Chondrocyte (in vitro differentiated cells): ENCODE measurements around the gene CASZ1. TPM values are rescaled to one million over a fixed set of nuclear protein-coding genes. Genes with fewer than 3 reads are reported as not detected.

Experiments used
- DNase-seq: peaks from one replicate; pipeline ENCODE4 v3.0.0; 2021; ENCODE audit warnings: mixed read lengths, low spot score
- H3K27ac Mint-ChIP-seq: one replicate; pipeline ENCODE4 v1.8.0; 2021; ENCODE audit warnings: mild to moderate bottlenecking, moderate library complexity, mixed read lengths; ENCODE audit not compliant: unreplicated experiment
- H3K27me3 Mint-ChIP-seq: 2 replicates; pipeline ENCODE4 v1.8.0; 2021; ENCODE audit warnings: low read depth, mixed read lengths
- H3K36me3 Mint-ChIP-seq: 2 replicates; pipeline ENCODE4 v1.8.0; 2021; ENCODE audit warnings: low read depth, mixed read lengths
- H3K4me1 Mint-ChIP-seq: 2 replicates; pipeline ENCODE4 v1.8.0; 2021; ENCODE audit warnings: low read depth, mild to moderate bottlenecking, mixed read lengths
- H3K4me3 Mint-ChIP-seq: one replicate; pipeline ENCODE4 v1.8.0; 2021; ENCODE audit warnings: mild to moderate bottlenecking, moderate library complexity, mixed read lengths; ENCODE audit not compliant: unreplicated experiment
- H3K9me3 Mint-ChIP-seq: 2 replicates; pipeline ENCODE4 v1.8.0; 2021; ENCODE audit warnings: low read depth, mixed read lengths
- CTCF ChIP-seq: fragments of 200-600 bp; sonication (generic); IDR thresholded peaks from 2 replicates; pipeline ENCODE4 v1.5.0; 2021; ENCODE audit warnings: antibody characterized with exemption, mild to moderate bottlenecking, moderate library complexity
- total RNA-seq: library from RNA; stranded (reverse); gene quantifications from 3 replicates; pipeline ENCODE4 v1.2.1, GENCODE V29; 2021

CASZ1 gene
- total RNA-seq, 1 donor from 2014 or later, result 4.1 TPM

DNA sequence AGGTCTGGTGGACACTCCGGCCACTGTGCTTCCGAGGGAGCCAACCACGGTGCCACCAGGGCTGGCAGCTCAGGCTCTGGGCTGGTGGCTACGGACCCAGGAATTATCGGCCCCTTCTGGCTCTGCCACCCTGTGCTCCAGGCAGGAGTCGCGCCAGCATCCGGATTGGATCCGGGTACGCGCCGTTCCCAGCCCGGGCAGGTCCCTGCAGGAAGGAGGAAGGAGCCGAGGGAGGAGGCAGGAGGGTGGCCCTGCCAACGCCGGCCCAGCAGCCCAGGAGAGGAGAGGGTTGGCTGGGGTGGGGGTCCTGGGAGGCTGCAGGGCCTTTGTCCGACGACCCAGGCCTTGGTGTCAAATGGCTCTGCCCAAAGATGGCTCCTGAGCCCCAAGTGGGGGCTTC is 160.5 kb downstream of the CASZ1 start:
- H3K27me3 Mint-ChIP-seq, result no peaks in the 10 kb centered on the region
- no peaks in the 10 kb centered on the region for H3K9me3 Mint-ChIP-seq
- H3K27ac Mint-ChIP-seq, result no peak overlapping the region
- peaks cover 32% of the 10 kb centered on the region for H3K4me1 Mint-ChIP-seq
- no peak for DNase-seq
- no peak for TF ChIP-seq CTCF
- H3K36me3 Mint-ChIP-seq, result no peaks in the 10 kb centered on the region
- H3K4me3 Mint-ChIP-seq, result no peak overlapping the region

DNA sequence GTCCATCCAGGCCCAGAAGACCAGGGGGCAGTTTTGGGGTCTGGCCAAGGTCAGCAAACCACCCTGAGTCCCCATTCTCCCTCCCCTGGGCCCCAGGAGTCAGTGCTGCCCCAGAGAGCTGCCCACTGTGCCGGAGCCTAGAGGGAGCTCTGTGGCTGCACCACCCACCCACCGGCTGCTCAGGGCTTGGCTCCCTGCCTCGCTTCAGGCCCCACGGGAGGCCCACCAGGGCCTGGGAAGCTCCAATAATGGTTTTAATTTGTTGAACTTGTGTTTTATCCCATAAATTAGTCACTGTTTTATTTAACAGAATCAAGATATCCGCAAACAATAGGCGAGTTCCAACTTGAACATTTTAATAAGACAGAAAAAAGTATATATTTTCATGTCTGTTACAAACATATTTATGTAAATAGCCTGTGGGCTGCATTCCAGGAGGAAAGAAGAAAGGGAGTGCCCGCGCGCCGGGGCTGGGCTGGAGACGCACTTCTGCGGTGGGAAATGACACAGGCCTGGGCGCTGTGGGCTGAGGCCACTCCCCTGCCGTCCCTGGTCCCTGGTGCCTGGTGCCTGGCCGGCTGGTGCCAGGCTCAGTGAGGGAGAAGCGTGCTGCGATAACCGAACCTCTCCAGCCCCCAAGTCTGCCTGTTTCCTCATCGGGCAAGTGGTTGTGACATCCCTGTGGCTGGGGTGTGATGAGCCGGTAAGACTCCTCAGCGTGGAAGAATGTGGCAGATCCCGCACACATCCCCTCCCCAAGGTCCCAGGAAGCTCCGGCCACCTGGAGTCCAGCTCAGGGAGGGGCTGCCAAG is 161.2 kb downstream of the CASZ1 start:
- Mint-ChIP-seq H3K4me1 (peaks cover 32% of the 10 kb centered on the region), H3K27me3 (no peaks in the 10 kb centered on the region), H3K27ac (peak overlapping the region; percentile 45), H3K36me3 (no peaks in the 10 kb centered on the region), H3K4me3 (no peak overlapping the region), H3K9me3 (no peaks in the 10 kb centered on the region)
- no peak for DNase-seq
- TF ChIP-seq CTCF, result no peak

GRCh38 chr1:10634428-10635084 is 161.9 kb downstream of the CASZ1 start:
- H3K4me3 Mint-ChIP-seq, result no peak overlapping the region
- DNase-seq, result no peak
- H3K4me1 Mint-ChIP-seq, result peaks cover 32% of the 10 kb centered on the region
- peak overlapping the region; percentile 45 for H3K27ac Mint-ChIP-seq
- no peaks in the 10 kb centered on the region for H3K36me3 Mint-ChIP-seq
- no peak for TF ChIP-seq CTCF
- no peaks in the 10 kb centered on the region for H3K27me3 Mint-ChIP-seq
- no peaks in the 10 kb centered on the region for H3K9me3 Mint-ChIP-seq

DNA sequence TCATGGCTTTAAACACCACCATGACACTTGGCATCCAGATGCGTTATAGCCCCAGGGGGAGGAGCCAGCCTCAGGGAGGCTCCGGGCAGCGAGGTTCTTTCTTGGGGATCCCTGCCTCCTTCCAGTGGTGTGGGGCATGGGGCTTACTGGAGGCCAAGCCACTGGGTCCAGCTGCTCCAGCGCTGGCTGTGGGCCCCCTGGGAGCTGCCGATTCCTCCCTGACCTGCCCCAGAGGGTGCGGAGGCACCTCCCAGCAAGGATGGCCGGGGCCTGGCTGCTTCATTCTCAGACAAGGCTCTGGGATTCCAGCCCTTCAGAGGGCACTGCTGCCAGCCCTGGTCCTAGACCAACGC is 162.4 kb downstream of the CASZ1 start:
- Mint-ChIP-seq H3K9me3 (no peaks in the 10 kb centered on the region), H3K27ac (no peak overlapping the region), H3K27me3 (no peaks in the 10 kb centered on the region), H3K4me1 (peaks cover 35% of the 10 kb centered on the region), H3K4me3 (no peak overlapping the region), H3K36me3 (no peaks in the 10 kb centered on the region)
- no peak for TF ChIP-seq CTCF
- peak; percentile 85 for DNase-seq

GRCh38 chr1:10633416-10633815 is 163.0 kb downstream of the CASZ1 start:
- TF ChIP-seq CTCF, result no peak
- Mint-ChIP-seq H3K36me3 (no peaks in the 10 kb centered on the region), H3K4me1 (peaks cover 41% of the 10 kb centered on the region), H3K27ac (no peak overlapping the region), H3K4me3 (no peak overlapping the region), H3K9me3 (no peaks in the 10 kb centered on the region), H3K27me3 (no peaks in the 10 kb centered on the region)
- DNase-seq, result peak; percentile 81
